HepG2 (cell line): ENCODE data around the gene DSTN. TPM values are rescaled to one million over a fixed set of nuclear protein-coding genes. Genes with fewer than 3 reads are reported as not detected.

Source experiments
- ATRX ChIP-seq: sonication (generic); formaldehyde crosslinking; IDR thresholded peaks from 2 replicates; pipeline ENCODE4 v1.4.0; 2020; ENCODE audit warnings: missing genetic modification reagents, borderline replicate concordance
- DNMT3B ChIP-seq: conservative IDR thresholded peaks from 2 replicates; pipeline ENCODE4 v1.6.1; 2016; ENCODE audit warnings: missing biosample characterization, control low read depth
- FLYWCH1 ChIP-seq: sonication (generic); formaldehyde crosslinking; IDR thresholded peaks from 2 replicates; pipeline ENCODE4 v1.8.1; 2023; ENCODE audit warnings: mild to moderate bottlenecking, missing genetic modification reagents
- FOXA3 ChIP-seq: IDR thresholded peaks from 2 replicates; pipeline ENCODE4 v1.6.1; 2016; ENCODE audit warnings: missing genetic modification reagents, missing compliant biosample characterization
- FOXC1 ChIP-seq: sonication (generic); formaldehyde crosslinking; IDR thresholded peaks from 2 replicates; pipeline ENCODE4 v1.8.0; 2022; ENCODE audit warnings: mild to moderate bottlenecking, missing genetic modification reagents, borderline replicate concordance
- HDAC2 ChIP-seq: sonication (generic); formaldehyde crosslinking; IDR thresholded peaks from 2 replicates; pipeline ENCODE4 v1.4.0; 2020; ENCODE audit warnings: missing genetic modification reagents
- HOXA9 ChIP-seq: sonication (generic); formaldehyde crosslinking; IDR thresholded peaks from 2 replicates; pipeline ENCODE4 v1.8.1; 2022; ENCODE audit warnings: missing genetic modification reagents, mild to moderate bottlenecking, moderate library complexity, borderline replicate concordance
- MED1 ChIP-seq: sonication (generic); formaldehyde crosslinking; IDR thresholded peaks from 2 replicates; pipeline ENCODE4 v1.4.0; 2020; ENCODE audit warnings: missing genetic modification reagents
- MED13 ChIP-seq: sonication (generic); formaldehyde crosslinking; IDR thresholded peaks from 2 replicates; pipeline ENCODE4 v1.5.0; 2020; ENCODE audit warnings: missing genetic modification reagents
- MIER2 ChIP-seq: IDR thresholded peaks from 2 replicates; pipeline ENCODE4 v1.6.1; 2016; ENCODE audit warnings: missing biosample characterization, missing genetic modification reagents
- MXD4 ChIP-seq: IDR thresholded peaks from 2 replicates; pipeline ENCODE4 v1.6.1; 2016; ENCODE audit warnings: mild to moderate bottlenecking, missing biosample characterization, missing genetic modification reagents
- PHF21A ChIP-seq: sonication (generic); formaldehyde crosslinking; IDR thresholded peaks from 2 replicates; pipeline ENCODE4 v1.5.0; 2020; ENCODE audit warnings: mild to moderate bottlenecking, missing genetic modification reagents
- RELA ChIP-seq: sonication (generic); formaldehyde crosslinking; IDR thresholded peaks from 2 replicates; pipeline ENCODE4 v1.4.0; 2020; ENCODE audit warnings: missing genetic modification reagents
- RNF2 ChIP-seq: fragments of 450-650 bp; conservative IDR thresholded peaks from 2 replicates; pipeline ENCODE4 v1.6.1; 2016; ENCODE audit warnings: low read depth
- TMF1 ChIP-seq: sonication (generic); formaldehyde crosslinking; IDR thresholded peaks from 2 replicates; pipeline ENCODE4 v1.8.1; 2022; ENCODE audit warnings: low read depth, missing genetic modification reagents
- ZNF350 ChIP-seq: sonication (generic); formaldehyde crosslinking; IDR thresholded peaks from 2 replicates; pipeline ENCODE4 v1.4.0; 2020; ENCODE audit warnings: mild to moderate bottlenecking, low read depth, missing genetic modification reagents, borderline replicate concordance
- ZNF382 ChIP-seq: sonication (generic); formaldehyde crosslinking; IDR thresholded peaks from 2 replicates; pipeline ENCODE4 v1.5.0; 2020; ENCODE audit warnings: missing genetic modification reagents, mild to moderate bottlenecking, borderline replicate concordance
- ZNF552 ChIP-seq: sonication (generic); formaldehyde crosslinking; IDR thresholded peaks from 2 replicates; pipeline ENCODE4 v1.9.0; 2022; ENCODE audit warnings: missing genetic modification reagents, mild to moderate bottlenecking, borderline replicate concordance
- ZNF740 ChIP-seq: sonication (generic); formaldehyde crosslinking; IDR thresholded peaks from 2 replicates; pipeline ENCODE4 v1.4.0; 2020; ENCODE audit warnings: missing genetic modification reagents
- ZNF784 ChIP-seq: sonication (generic); formaldehyde crosslinking; IDR thresholded peaks from 2 replicates; pipeline ENCODE4 v1.5.1; 2020; ENCODE audit warnings: missing genetic modification reagents, mild to moderate bottlenecking, borderline replicate concordance
- polyA plus RNA-seq, 8 experiments: library from polyadenylated mRNA; depleted of rRNA in 3 of 8; stranded (reverse) in 7 of 8; unstranded in 1 of 8; fragments of >200 nt; fragmentation: Illumina TruSeq in 4 of 8; extraction: Trizol in 4 of 8; gene quantifications; 2 replicates each; pipeline versions ENCODE4 v1.2.1 to v1.2.3, GENCODE V29; 2011 to 2016; ENCODE audit warnings: low read depth in 4 of 8, missing spikeins in 1 of 8, mixed read lengths in 1 of 8; ENCODE audit not compliant: insufficient read depth in 1 of 8
- total RNA-seq, 5 experiments: library from RNA; depleted of rRNA; stranded (reverse); fragments of >200 nt; fragmentation: Illumina TruSeq; extraction: Trizol; gene quantifications; 2 replicates each; pipeline ENCODE4 v1.2.3, GENCODE V29; 2016; ENCODE audit warnings: low read depth in 1 of 5
- TF ChIP-seq, protein P1 (sequence below): IDR thresholded peaks from 2 replicates; pipeline ENCODE4 v1.6.1; 2016; ENCODE audit warnings: missing biosample characterization, missing genetic modification reagents, low read depth
- TF ChIP-seq, protein P2 (sequence below): sonication (generic); formaldehyde crosslinking; IDR thresholded peaks from 2 replicates; pipeline ENCODE4 v1.4.0; 2020; ENCODE audit warnings: missing genetic modification reagents; ENCODE audit errors: not compliant biosample characterization

DSTN gene
- total and polyA plus RNA-seq, 2 of the 13 experiments (the other 11 are each of a cell fraction or from before 2014, with no cell fraction given): 27.6 to 106 TPM

DNA sequence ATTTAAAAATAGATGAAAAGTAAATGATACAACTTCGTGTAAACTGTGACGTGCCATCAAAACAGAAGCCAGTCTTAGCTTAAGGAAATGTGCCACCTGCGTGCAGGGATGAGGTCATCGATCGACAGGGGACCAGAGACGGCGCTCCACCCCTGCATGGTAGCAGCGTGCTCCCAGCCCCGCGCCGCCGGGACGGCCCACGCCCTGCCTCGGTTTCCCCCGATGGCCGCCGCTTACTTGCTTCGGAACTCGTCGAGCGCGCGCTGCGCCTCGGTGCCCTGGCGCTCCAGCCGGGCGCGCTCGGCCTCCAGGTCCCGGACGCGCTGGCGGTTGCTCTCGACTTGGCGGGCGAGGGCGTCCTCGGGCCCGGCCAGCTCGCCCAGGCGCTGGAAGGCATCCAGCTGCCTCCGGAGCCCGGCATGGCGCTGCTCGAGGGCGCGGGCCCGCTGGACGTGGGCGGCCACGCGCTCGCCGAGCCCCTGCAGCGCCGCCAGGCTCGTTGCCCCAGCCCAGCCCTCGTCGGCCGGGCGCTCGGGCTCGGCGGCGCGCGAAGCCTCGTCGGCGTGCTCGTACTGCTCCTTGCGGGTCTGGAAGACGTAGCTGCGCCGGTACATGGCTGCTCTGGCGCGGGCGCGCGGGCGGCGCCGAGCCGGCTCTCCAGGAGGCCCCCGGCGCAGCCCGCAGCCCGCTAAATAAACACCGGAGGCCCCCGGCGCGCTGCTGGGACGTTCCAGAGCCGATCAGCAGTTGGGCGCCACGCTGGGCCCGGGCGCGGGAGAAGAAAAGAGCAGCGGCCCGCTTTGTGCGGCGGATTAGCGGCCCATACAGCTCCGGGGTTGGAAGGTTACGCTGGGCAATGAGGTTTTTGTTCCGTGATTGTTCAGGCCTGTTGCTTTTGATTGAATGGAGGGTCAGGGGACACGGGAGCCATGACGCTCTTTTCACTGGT, 38.9 kb upstream of the DSTN start, which contains the start of gene BFSP1 (continued):
- TF ChIP-seq ZNF784 (CRISPR knock-in tag): peak; percentile 46; the same call in 1 of the 2 replicates
- peak; percentile 79; the same call in 1 of the 2 replicates for TF ChIP-seq RNF2
- peak; percentile 66 for TF ChIP-seq FOXA3 (CRISPR knock-in tag)
- no peak for TF ChIP-seq ZNF382 (CRISPR knock-in tag)
- TF ChIP-seq ZNF740: no peak
- TF ChIP-seq MXD4 (CRISPR knock-in tag): no peak
- TF ChIP-seq FLYWCH1: 0 out of 2 replicates have a peak, but pooled peaks have one; percentile 46
- TF ChIP-seq, protein P1, sequence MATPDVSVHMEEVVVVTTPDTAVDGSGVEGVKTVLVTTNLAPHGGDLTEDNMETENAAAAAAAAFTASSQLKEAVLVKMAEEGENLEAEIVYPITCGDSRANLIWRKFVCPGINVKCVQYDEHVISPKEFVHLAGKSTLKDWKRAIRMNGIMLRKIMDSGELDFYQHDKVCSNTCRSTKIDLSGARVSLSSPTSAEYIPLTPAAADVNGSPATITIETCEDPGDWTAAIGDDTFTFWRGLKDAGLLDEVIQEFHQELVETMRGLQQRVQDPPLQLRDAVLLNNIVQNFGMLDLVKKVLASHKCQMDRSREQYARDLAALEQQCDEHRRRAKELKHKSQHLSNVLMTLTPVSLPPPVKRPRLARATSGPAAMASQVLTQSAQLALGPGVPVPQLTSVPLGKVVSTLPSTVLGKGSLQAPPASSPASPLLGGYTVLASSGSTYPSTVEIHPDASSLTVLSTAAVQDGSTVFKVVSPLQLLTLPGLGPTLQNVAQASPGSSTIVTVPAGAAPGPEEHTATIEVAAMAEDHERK (CRISPR knock-in tag): no peak
- peak; percentile 33; the same call in 1 of the 2 replicates for TF ChIP-seq MED13 (CRISPR knock-in tag)
- TF ChIP-seq ZNF350 (CRISPR knock-in tag): peak; percentile 76; the same call in 1 of the 2 replicates
- TF ChIP-seq MED1: peak; percentile 27; the same call in 1 of the 2 replicates
- peak; percentile 27 for TF ChIP-seq HOXA9
- 0 out of 2 replicates have a peak, but pooled peaks have one; percentile 12 for TF ChIP-seq MIER2
- TF ChIP-seq PHF21A (CRISPR knock-in tag): peak; percentile 90
- TF ChIP-seq DNMT3B (CRISPR knock-in tag): no peak
- TF ChIP-seq ATRX (CRISPR knock-in tag): no peak
- TF ChIP-seq HDAC2 (CRISPR knock-in tag): peak; percentile 32; the same call in 1 of the 2 replicates
- peak; percentile 91; the same call in 1 of the 2 replicates for TF ChIP-seq FOXC1
- TF ChIP-seq TMF1 (CRISPR knock-in tag): peak; percentile 76
- TF ChIP-seq RELA (CRISPR knock-in tag): peak; percentile 19; the same call in 1 of the 2 replicates
- TF ChIP-seq ZNF552 (CRISPR knock-in tag): no peak
- TF ChIP-seq, protein P2, sequence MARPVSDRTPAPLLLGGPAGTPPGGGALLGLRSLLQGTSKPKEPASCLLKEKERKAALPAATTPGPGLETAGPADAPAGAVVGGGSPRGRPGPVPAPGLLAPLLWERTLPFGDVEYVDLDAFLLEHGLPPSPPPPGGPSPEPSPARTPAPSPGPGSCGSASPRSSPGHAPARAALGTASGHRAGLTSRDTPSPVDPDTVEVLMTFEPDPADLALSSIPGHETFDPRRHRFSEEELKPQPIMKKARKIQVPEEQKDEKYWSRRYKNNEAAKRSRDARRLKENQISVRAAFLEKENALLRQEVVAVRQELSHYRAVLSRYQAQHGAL (CRISPR knock-in tag): no peak
